HG03565 (cell line): ENCODE results near the gene PLXNB2.
"Not testable (repeated sequence)": the region's sequence is repeated elsewhere in the genome, so short reads cannot be mapped to it uniquely, and the experiment has no call there.

Experiments used
- ATAC-seq: cut with Tn5 transposase; IDR thresholded peaks from one replicate; pipeline ENCODE4 v1.9.1; 2021; ENCODE audit warnings: mild to moderate bottlenecking, moderate library complexity; ENCODE audit not compliant: unreplicated experiment

The PLXNB2 gene

GRCh38 chr22:50326225-50326955, 18.9 kb upstream of the PLXNB2 start:
- ATAC-seq: no peak

GRCh38 chr22:50325444-50326224, 18.2 kb upstream of the PLXNB2 start:
- no peak for ATAC-seq

- no peak for ATAC-seq
Observed at GRCh38 chr22:50323900-50324299, 16.5 kb upstream of the PLXNB2 start.

- not testable (repeated sequence) for ATAC-seq
Observed at GRCh38 chr22:50322382-50323104, 15.1 kb upstream of the PLXNB2 start.

- ATAC-seq: no peak
Observed at GRCh38 chr22:50320671-50321325, 13.4 kb upstream of the PLXNB2 start.

GRCh38 chr22:50320116-50320515, 12.7 kb upstream of the PLXNB2 start:
- ATAC-seq: no peak

- ATAC-seq: no peak
Observed at GRCh38 chr22:50319503-50319951, 12.1 kb upstream of the PLXNB2 start.

- ATAC-seq: no peak
Observed at GRCh38 chr22:50318698-50319411, 11.4 kb upstream of the PLXNB2 start.

GRCh38 chr22:50318356-50318697, 10.9 kb upstream of the PLXNB2 start:
- no peak for ATAC-seq

GRCh38 chr22:50317674-50318073, 10.2 kb upstream of the PLXNB2 start:
- no peak for ATAC-seq

- no peak for ATAC-seq
Observed at GRCh38 chr22:50317178-50317577, 9.7 kb upstream of the PLXNB2 start.

GRCh38 chr22:50316114-50317065, 8.9 kb upstream of the PLXNB2 start:
- ATAC-seq: no peak

- no peak for ATAC-seq
Observed at GRCh38 chr22:50315289-50316113, 8.1 kb upstream of the PLXNB2 start.

- peak; percentile 49 for ATAC-seq
Observed at GRCh38 chr22:50314455-50315288, 7.2 kb upstream of the PLXNB2 start.

GRCh38 chr22:50314081-50314454, 6.6 kb upstream of the PLXNB2 start:
- ATAC-seq: peak; percentile 9

- ATAC-seq: no peak
Observed at GRCh38 chr22:50313600-50313999, 6.2 kb upstream of the PLXNB2 start.

GRCh38 chr22:50313021-50313420, 5.6 kb upstream of the PLXNB2 start:
- no peak for ATAC-seq

- ATAC-seq: no peak
Observed at GRCh38 chr22:50312371-50312770, 4.9 kb upstream of the PLXNB2 start.
